Measurements from ENCODE around the gene CRELD2. TPM values are rescaled to one million over a fixed set of nuclear protein-coding genes. Genes with fewer than 3 reads are reported as not detected.

The CRELD2 gene
- total RNA-seq, 2 experiments from 2014 or later: 58.0 to 58.1 TPM

- H3K36me3 Mint-ChIP-seq (ENCODE audit: low read depth): peaks cover 22% of the 10 kb centered on the region
- no peak for ATAC-seq
- DNase-seq: no peak
- ChIA-PET CTCF (interaction anchor here (3.8 kb wide), 1 partner anchor 102 kb away, joined by 28 read pairs; no protein-coding TSS in a partner anchor), POLR2A (no interaction called here)
- H3K4me1 Mint-ChIP-seq (ENCODE audit: low read depth): peaks cover 52% of the 10 kb centered on the region
- peak overlapping the region; percentile 66 for H3K27ac Mint-ChIP-seq
- H3K4me3 Mint-ChIP-seq: no peak overlapping the region
- H3K9me3 Mint-ChIP-seq (ENCODE audit: insufficient read depth): no peaks in the 10 kb centered on the region
- H3K27me3 Mint-ChIP-seq (ENCODE audit: low read depth): no peaks in the 10 kb centered on the region
Measured at GRCh38 chr22:49928185-49928495, 9.7 kb downstream of the CRELD2 start.

GRCh38 chr22:49928555-49929210 lies 10.2 kb downstream of the CRELD2 start:
- Mint-ChIP-seq H3K36me3 (ENCODE audit: low read depth) (peaks cover 19% of the 10 kb centered on the region), H3K9me3 (ENCODE audit: insufficient read depth) (no peaks in the 10 kb centered on the region), H3K4me3 (no peak overlapping the region), H3K27me3 (ENCODE audit: low read depth) (no peaks in the 10 kb centered on the region), H3K4me1 (ENCODE audit: low read depth) (peaks cover 53% of the 10 kb centered on the region), H3K27ac (no peak overlapping the region)
- DNase-seq (no peak), ATAC-seq (no peak)
- POLR2A ChIA-PET: no interaction called here
- CTCF ChIA-PET: interaction anchor here (3.8 kb wide), 1 partner anchor 102 kb away, joined by 28 read pairs; no protein-coding TSS in a partner anchor

GRCh38 chr22:49929211-49929979 lies 11.0 kb downstream of the CRELD2 start:
- no peak overlapping the region for H3K4me3 Mint-ChIP-seq
- ATAC-seq (peak; percentile 81), DNase-seq (peak; percentile 77)
- H3K27ac Mint-ChIP-seq: no peak overlapping the region
- peaks cover 12% of the 10 kb centered on the region for H3K36me3 Mint-ChIP-seq (ENCODE audit: low read depth)
- peaks cover 46% of the 10 kb centered on the region for H3K4me1 Mint-ChIP-seq (ENCODE audit: low read depth)
- H3K9me3 Mint-ChIP-seq (ENCODE audit: insufficient read depth): no peaks in the 10 kb centered on the region
- no peaks in the 10 kb centered on the region for H3K27me3 Mint-ChIP-seq (ENCODE audit: low read depth)
- POLR2A ChIA-PET: interaction anchor here (0.6 to 1.1 kb wide), 2 partner anchors 101 to 186 kb away, joined by 3 to 4 read pairs; no protein-coding TSS in a partner anchor
- CTCF ChIA-PET: interaction anchor here (1.8 to 5.3 kb wide), 5 partner anchors 10 to 162 kb away, joined by 6 to 90 read pairs (median 11); no protein-coding TSS in a partner anchor

- no peaks in the 10 kb centered on the region for H3K27me3 Mint-ChIP-seq (ENCODE audit: low read depth)
- CTCF ChIA-PET: interaction anchor here (1.2 to 5.3 kb wide), 9 partner anchors 10 to 261 kb away, joined by 3 to 90 read pairs (median 6); no protein-coding TSS in a partner anchor
- peaks cover 42% of the 10 kb centered on the region for H3K4me1 Mint-ChIP-seq (ENCODE audit: low read depth)
- H3K36me3 Mint-ChIP-seq (ENCODE audit: low read depth): peaks cover 11% of the 10 kb centered on the region
- H3K4me3 Mint-ChIP-seq: no peak overlapping the region
- POLR2A ChIA-PET: interaction anchor here (0.6 to 1.2 kb wide), 3 partner anchors 8 to 186 kb away, joined by 3 to 4 read pairs (median 3); no protein-coding TSS in a partner anchor
- DNase-seq: no peak
- no peak overlapping the region for H3K27ac Mint-ChIP-seq
- no peaks in the 10 kb centered on the region for H3K9me3 Mint-ChIP-seq (ENCODE audit: insufficient read depth)
- ATAC-seq: no peak
Measured at GRCh38 chr22:49929994-49930575, 11.7 kb downstream of the CRELD2 start.

- peak; percentile 63 for DNase-seq
- POLR2A ChIA-PET: interaction anchor here (0.8 to 1.2 kb wide), 3 partner anchors 9 to 100 kb away, joined by 3 read pairs; partner anchors contain the start of gene PIM3
- CTCF ChIA-PET: interaction anchor here (0.6 to 5.3 kb wide), 14 partner anchors 9 to 260 kb away, joined by 3 to 90 read pairs (median 4); partner anchors contain the start of gene IL17REL
- ATAC-seq: no peak
- Mint-ChIP-seq H3K4me1 (ENCODE audit: low read depth) (peaks cover 35% of the 10 kb centered on the region), H3K9me3 (ENCODE audit: insufficient read depth) (no peaks in the 10 kb centered on the region), H3K27me3 (ENCODE audit: low read depth) (no peaks in the 10 kb centered on the region), H3K4me3 (no peak overlapping the region), H3K36me3 (ENCODE audit: low read depth) (peaks cover 5% of the 10 kb centered on the region), H3K27ac (peak overlapping the region; percentile 60)
Measured at GRCh38 chr22:49930596-49931412, 12.4 kb downstream of the CRELD2 start.

- Mint-ChIP-seq H3K4me3 (peak overlapping the region; percentile 40), H3K27ac (peak overlapping the region; percentile 77), H3K27me3 (ENCODE audit: low read depth) (no peaks in the 10 kb centered on the region), H3K36me3 (ENCODE audit: low read depth) (peaks cover 2% of the 10 kb centered on the region), H3K9me3 (ENCODE audit: insufficient read depth) (no peaks in the 10 kb centered on the region), H3K4me1 (ENCODE audit: low read depth) (peaks cover 33% of the 10 kb centered on the region)
- CTCF ChIA-PET: interaction anchor here (5.3 kb wide), 1 partner anchor 97 kb away, joined by 90 read pairs; no protein-coding TSS in a partner anchor
- POLR2A ChIA-PET: interaction anchor here (0.6 to 1.6 kb wide), 3 partner anchors 28 to 103 kb away, joined by 3 to 8 read pairs (median 3); no protein-coding TSS in a partner anchor
- no peak for ATAC-seq
- no peak for DNase-seq
Measured at GRCh38 chr22:49933236-49934159, 15.1 kb downstream of the CRELD2 start.

- Mint-ChIP-seq H3K27ac (no peak overlapping the region), H3K27me3 (ENCODE audit: low read depth) (no peaks in the 10 kb centered on the region), H3K36me3 (ENCODE audit: low read depth) (peaks cover 2% of the 10 kb centered on the region), H3K4me1 (ENCODE audit: low read depth) (peaks cover 33% of the 10 kb centered on the region), H3K4me3 (peak overlapping the region; percentile 56), H3K9me3 (ENCODE audit: insufficient read depth) (no peaks in the 10 kb centered on the region)
- DNase-seq: no peak
- CTCF ChIA-PET: interaction anchor here (5.3 kb wide), 1 partner anchor 96 kb away, joined by 90 read pairs; no protein-coding TSS in a partner anchor
- ATAC-seq: no peak
- POLR2A ChIA-PET: no interaction called here
Measured at GRCh38 chr22:49934160-49934890, 15.9 kb downstream of the CRELD2 start.

- no peaks in the 10 kb centered on the region for H3K9me3 Mint-ChIP-seq (ENCODE audit: insufficient read depth)
- DNase-seq (peak; percentile 92), ATAC-seq (peak; percentile 19)
- peak overlapping the region; percentile 56 for H3K4me3 Mint-ChIP-seq
- no peak overlapping the region for H3K27ac Mint-ChIP-seq
- H3K4me1 Mint-ChIP-seq (ENCODE audit: low read depth): peaks cover 33% of the 10 kb centered on the region
- no peaks in the 10 kb centered on the region for H3K27me3 Mint-ChIP-seq (ENCODE audit: low read depth)
- CTCF ChIA-PET: no interaction called here
- POLR2A ChIA-PET: interaction anchor here (1.1 kb wide), 1 partner anchor 9 kb away, joined by 4 read pairs; no protein-coding TSS in a partner anchor
- peaks cover 2% of the 10 kb centered on the region for H3K36me3 Mint-ChIP-seq (ENCODE audit: low read depth)
Measured at GRCh38 chr22:49934891-49935557, 16.6 kb downstream of the CRELD2 start.

- peaks cover 2% of the 10 kb centered on the region for H3K36me3 Mint-ChIP-seq (ENCODE audit: low read depth)
- H3K9me3 Mint-ChIP-seq (ENCODE audit: insufficient read depth): no peaks in the 10 kb centered on the region
- H3K27ac Mint-ChIP-seq: peak overlapping the region; percentile 46
- H3K4me3 Mint-ChIP-seq: peak overlapping the region; percentile 68
- ChIA-PET CTCF (interaction anchor here (1.0 to 1.4 kb wide), 3 partner anchors 25 to 95 kb away, joined by 3 read pairs; partner anchors contain the start of gene PIM3), POLR2A (interaction anchor here (1.0 to 1.5 kb wide), 6 partner anchors 10 to 36 kb away, joined by 3 to 10 read pairs (median 4); partner anchors contain the start of genes ALG12, CRELD2 and PIM3)
- H3K4me1 Mint-ChIP-seq (ENCODE audit: low read depth): peaks cover 30% of the 10 kb centered on the region
- peak; percentile 63 for DNase-seq
- no peaks in the 10 kb centered on the region for H3K27me3 Mint-ChIP-seq (ENCODE audit: low read depth)
- no peak for ATAC-seq
Measured at GRCh38 chr22:49935561-49935960, 17.1 kb downstream of the CRELD2 start.

All from activated CD8-positive, alpha-beta T cell treated with anti-CD3 and anti-CD28 coated beads, Interleukin-2, amount 10 ng/mL, durations not matched to agents 7 days and 5 days (primary cell).